Body of pancreas (tissue), 4 donors: ENCODE measurements around the gene KYNU.

ENCODE experiments used
- POLR2A ChIP-seq, 3 donors: fragments of 450-650 bp; IDR thresholded peaks; one replicate each; pipeline ENCODE4 v1.6.1; 2016; ENCODE audit warnings: antibody characterized with exemption in 3 of 3, mild to moderate bottlenecking in 2 of 3
- TF ChIP-seq, protein P1 (sequence below), 7 experiments: fragments of 450-650 bp in 4 of 7; fragments of 200-600 bp in 3 of 7; sonication (generic) in 3 of 7; IDR thresholded peaks; one replicate each; pipeline ENCODE4 v1.5.1; 2016 to 2019; ENCODE audit warnings: antibody characterized with exemption in 7 of 7

DNA sequence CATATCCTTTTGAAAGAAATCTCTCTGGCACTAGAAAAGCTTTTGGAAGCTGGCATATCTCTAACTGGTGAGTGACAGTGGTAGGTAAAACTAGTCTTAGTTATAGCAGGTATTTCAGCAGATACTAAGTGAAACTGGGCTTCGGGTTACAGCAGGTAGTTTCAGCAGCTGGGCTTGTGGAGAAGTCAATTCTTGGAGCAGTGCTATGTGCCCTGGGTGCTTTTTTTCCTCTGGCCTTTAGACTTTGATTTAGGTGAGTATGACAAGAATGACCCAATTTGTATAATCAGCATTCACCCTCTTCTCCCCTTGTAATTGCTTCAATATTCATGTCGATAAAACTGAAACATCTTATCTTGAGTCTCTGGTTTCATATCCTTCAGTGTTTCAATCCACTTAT, 123.1 kb downstream of the KYNU start:
- no peak for TF ChIP-seq POLR2A (IDR thresholded peaks at IDR 0.05)
- TF ChIP-seq, protein P1, sequence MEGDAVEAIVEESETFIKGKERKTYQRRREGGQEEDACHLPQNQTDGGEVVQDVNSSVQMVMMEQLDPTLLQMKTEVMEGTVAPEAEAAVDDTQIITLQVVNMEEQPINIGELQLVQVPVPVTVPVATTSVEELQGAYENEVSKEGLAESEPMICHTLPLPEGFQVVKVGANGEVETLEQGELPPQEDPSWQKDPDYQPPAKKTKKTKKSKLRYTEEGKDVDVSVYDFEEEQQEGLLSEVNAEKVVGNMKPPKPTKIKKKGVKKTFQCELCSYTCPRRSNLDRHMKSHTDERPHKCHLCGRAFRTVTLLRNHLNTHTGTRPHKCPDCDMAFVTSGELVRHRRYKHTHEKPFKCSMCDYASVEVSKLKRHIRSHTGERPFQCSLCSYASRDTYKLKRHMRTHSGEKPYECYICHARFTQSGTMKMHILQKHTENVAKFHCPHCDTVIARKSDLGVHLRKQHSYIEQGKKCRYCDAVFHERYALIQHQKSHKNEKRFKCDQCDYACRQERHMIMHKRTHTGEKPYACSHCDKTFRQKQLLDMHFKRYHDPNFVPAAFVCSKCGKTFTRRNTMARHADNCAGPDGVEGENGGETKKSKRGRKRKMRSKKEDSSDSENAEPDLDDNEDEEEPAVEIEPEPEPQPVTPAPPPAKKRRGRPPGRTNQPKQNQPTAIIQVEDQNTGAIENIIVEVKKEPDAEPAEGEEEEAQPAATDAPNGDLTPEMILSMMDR (IDR thresholded peaks at IDR 0.05): no peak
